GM12878 (cell line): ENCODE results near the gene SPATA32. TPM values are rescaled to one million over a fixed set of nuclear protein-coding genes. Genes with fewer than 3 reads are reported as not detected.

Source experiments
- ATAC-seq: fragments of 200-7000 bp; cut with Tn5 transposase; 3 replicates; pipeline ENCODE4 v1.9.1; 2020; ENCODE audit warnings: mild to moderate bottlenecking, moderate library complexity
- BruUV-seq: library from RNA; stranded (reverse); fragments of 400-500 nt; replicated peaks from 2 replicates; lab custom pipeline; 2021; lab: Mats Ljungman, UMichigan
- CTCF ChIA-PET: fragments of 300-600 bp; sonication (Branson Sonifier 250); formaldehyde crosslinking; extraction: SDS; loops from one replicate; lab custom pipeline; 2021; ENCODE audit warnings: inconsistent platforms; lab: Yijun Ruan, JAX
- POLR2A ChIA-PET: fragments of 350-600 bp; formaldehyde crosslinking; extraction: SDS; loops from one replicate; lab custom pipeline; 2021; ENCODE audit warnings: inconsistent platforms; lab: Charles Lee
- RAD21 ChIA-PET: fragments of 300-600 bp; sonication (Branson Sonifier 250); formaldehyde crosslinking; loops from one replicate; lab custom pipeline; 2023; ENCODE audit warnings: antibody characterized with exemption; ENCODE audit not compliant: unreplicated experiment; lab: Charles Lee
- SMC1A ChIA-PET: fragments of 300-600 bp; sonication (Branson Sonifier 250); formaldehyde crosslinking; loops from one replicate; lab custom pipeline; 2023; ENCODE audit not compliant: unreplicated experiment, uncharacterized antibody; lab: Charles Lee
- DNase-seq: peaks from one replicate; pipeline ENCODE4 v3.0.0-alpha.2; 2011; ENCODE audit warnings: low read depth, low spot score
- FAIRE-seq: peaks from 3 replicates; lab custom pipeline; 2011; peaks lifted over from hg19 to GRCh38; lab: Jason Lieb, UNC
- H2AFZ ChIP-seq: 2 replicates; pipeline ENCODE4 v1.6.0; 2011; ENCODE audit warnings: low read depth, low read length, control low read depth; ENCODE audit not compliant: control insufficient read depth
- H3K27ac ChIP-seq: 2 replicates; pipeline ENCODE4 v1.5.1; 2011; ENCODE audit warnings: control low read depth; ENCODE audit not compliant: control insufficient read depth, insufficient read depth
- H3K27me3 ChIP-seq, 2 experiments: replicated peaks in 1 of 2; 2 replicates each; pipeline versions ENCODE4 v1.6.0 to v1.6.1; 2011; ENCODE audit warnings: low read length in 1 of 2; ENCODE audit not compliant: control insufficient read depth in 2 of 2, insufficient read depth in 2 of 2
- H3K36me3 ChIP-seq, 2 experiments: 2 replicates each; pipeline ENCODE4 v1.5.1; 2011; ENCODE audit warnings: low read length in 1 of 2; ENCODE audit not compliant: control insufficient read depth in 2 of 2, insufficient read depth in 2 of 2
- H3K4me1 ChIP-seq: 2 replicates; pipeline ENCODE4 v1.6.1; 2011; ENCODE audit warnings: mild to moderate bottlenecking, low read length, moderate library complexity, mixed read lengths; ENCODE audit not compliant: control insufficient read depth, insufficient read depth
- H3K4me2 ChIP-seq: 2 replicates; pipeline ENCODE4 v1.6.0; 2011; ENCODE audit warnings: control low read depth; ENCODE audit not compliant: control insufficient read depth, insufficient read depth
- H3K4me3 ChIP-seq: fragments of 200-600 bp; sonication (generic); 2 replicates; pipeline ENCODE4 v1.5.1; 2016
- H3K79me2 ChIP-seq: 2 replicates; pipeline ENCODE4 v1.6.0; 2011; ENCODE audit warnings: low read length; ENCODE audit not compliant: control insufficient read depth, insufficient read depth
- H3K9ac ChIP-seq: 2 replicates; pipeline ENCODE4 v1.8.0; 2011; ENCODE audit warnings: low read length, control low read depth, mixed read lengths; ENCODE audit not compliant: control insufficient read depth, insufficient read depth
- H3K9me3 ChIP-seq: replicated peaks from 3 replicates; pipeline ENCODE4 v1.5.1; 2011; ENCODE audit warnings: mild to moderate bottlenecking, low read length; ENCODE audit not compliant: control insufficient read depth, insufficient read depth
- H4K20me1 ChIP-seq: 2 replicates; pipeline ENCODE4 v1.6.0; 2011; ENCODE audit not compliant: control insufficient read depth, insufficient read depth
- BMI1 ChIP-seq: fragments of 450-650 bp; IDR thresholded peaks from 2 replicates; pipeline ENCODE4 v1.6.1; 2016; ENCODE audit warnings: mild to moderate bottlenecking, moderate library complexity, borderline replicate concordance
- CHD2 ChIP-seq: IDR thresholded peaks from 2 replicates; pipeline ENCODE4 v1.6.1; 2011; ENCODE audit warnings: low read depth, low read length, improper control_type of control experiment, borderline replicate concordance
- DPF2 ChIP-seq: fragments of 450-650 bp; IDR thresholded peaks from 2 replicates; pipeline ENCODE4 v1.6.1; 2017; ENCODE audit warnings: mild to moderate bottlenecking
- ESRRA ChIP-seq: IDR thresholded peaks from 2 replicates; pipeline ENCODE4 v1.6.1; 2012; ENCODE audit warnings: mild to moderate bottlenecking, low read length, improper control_type of control experiment
- FOXM1 ChIP-seq: IDR thresholded peaks from 2 replicates; pipeline ENCODE4 v1.6.1; 2012; ENCODE audit warnings: low read depth, mild to moderate bottlenecking, inconsistent platforms, low read length, moderate library complexity
- HCFC1 ChIP-seq: fragments of 150-350 bp; IDR thresholded peaks from 2 replicates; pipeline ENCODE4 v1.6.1; 2014; ENCODE audit warnings: low read length
- IRF4 ChIP-seq: IDR thresholded peaks from 2 replicates; pipeline ENCODE4 v1.6.1; 2011; ENCODE audit warnings: low read depth, low read length
- JUND ChIP-seq: IDR thresholded peaks from 2 replicates; pipeline ENCODE4 v1.6.1; 2012; ENCODE audit warnings: low read depth, mild to moderate bottlenecking, low read length, improper control_type of control experiment, moderate library complexity
- KLF5 ChIP-seq: fragments of 450-650 bp; IDR thresholded peaks from 2 replicates; pipeline ENCODE4 v1.6.1; 2014; ENCODE audit warnings: mild to moderate bottlenecking; ENCODE audit not compliant: partially characterized antibody
- MTA3 ChIP-seq: IDR thresholded peaks from 2 replicates; pipeline ENCODE4 v1.6.1; 2012; ENCODE audit warnings: low read length, inconsistent platforms, borderline replicate concordance
- NR2F1 ChIP-seq: fragments of 450-650 bp; conservative IDR thresholded peaks from 2 replicates; pipeline ENCODE4 v1.6.1; 2017; ENCODE audit warnings: mild to moderate bottlenecking
- RBBP5 ChIP-seq: fragments of 200-600 bp; sonication (generic); conservative IDR thresholded peaks from 2 replicates; pipeline ENCODE4 v1.6.1; 2016
- RFX5 ChIP-seq: IDR thresholded peaks from 2 replicates; pipeline ENCODE4 v1.6.1; 2011; ENCODE audit warnings: low read depth, low read length, improper control_type of control experiment
- SMAD1 ChIP-seq: fragments of 450-650 bp; IDR thresholded peaks from 2 replicates; pipeline ENCODE4 v1.6.1; 2018; ENCODE audit warnings: mild to moderate bottlenecking, low read depth; ENCODE audit not compliant: partially characterized antibody
- SPI1 ChIP-seq: IDR thresholded peaks from 2 replicates; pipeline ENCODE4 v1.6.1; 2011; ENCODE audit warnings: low read depth, mild to moderate bottlenecking, low read length, moderate library complexity, borderline replicate concordance; ENCODE audit not compliant: insufficient read depth
- ZNF217 ChIP-seq: fragments of 450-650 bp; IDR thresholded peaks from 2 replicates; pipeline ENCODE4 v1.6.1; 2017; ENCODE audit warnings: antibody characterized with exemption, mild to moderate bottlenecking
- WGBS: methylation state at CpG from one replicate; pipeline ENCODE4 v1.1.6; 2016; ENCODE audit warnings: low lambda C conversion rate; ENCODE audit not compliant: insufficient replicate concordance, insufficient coverage; ENCODE audit errors: missing lambda C conversion rate; 5-methylcytosine and 5-hydroxymethylcytosine counted together
- in situ Hi-C: fragments of 300-500 bp; cut with MboI; formaldehyde crosslinking; loops from 9 replicates; pipeline ENCODE4 v1.14.3; 2018; ENCODE audit warnings: mixed read lengths
- intact Hi-C: fragments of 100-400 bp; cut with micrococcal nuclease; formaldehyde crosslinking; loops from one replicate; pipeline ENCODE4 v1.14.2; 2022; ENCODE audit not compliant: unreplicated experiment
- polyA plus RNA-seq, 11 experiments: library from polyadenylated mRNA; depleted of rRNA in 4 of 11; unstranded in 6 of 11; stranded (reverse) in 5 of 11; fragments of >200 nt; fragmentation: Nextera tagmentation in 4 of 11; fragmentation: Illumina TruSeq in 1 of 11; extraction: Ambion mirVana in 4 of 11; extraction: Trizol in 1 of 11; gene quantifications; 1 replicate in 1 of 11; 2 replicates in 10 of 11; pipeline versions ENCODE4 v1.2.1 to v1.2.3, GENCODE V29; 2011 to 2016; ENCODE audit warnings: inconsistent platforms in 2 of 11, missing spikeins in 2 of 11, low read depth in 1 of 11
- total RNA-seq, 4 experiments: library from RNA; depleted of rRNA in 3 of 4; stranded (reverse); fragments of >200 nt in 3 of 4; fragmentation: Illumina TruSeq in 1 of 4; extraction: Trizol in 1 of 4; gene quantifications; 2 replicates each; pipeline versions ENCODE4 v1.2.1 to v1.2.3, GENCODE V29; 2013 to 2021

SPATA32 gene
- total and polyA plus RNA-seq, 10 of the 15 experiments (the other 5 are each of a cell fraction or from before 2014, with no cell fraction given): 0.03 to 0.35 (median 0.11) TPM; not detected in 3

- TF ChIP-seq CHD2 (no peak), NR2F1 (no peak), KLF5 (no peak), MTA3 (peak; percentile 21; the same call in 1 of the 2 replicates), RBBP5 (no peak)
Observed at GRCh38 chr17:45262516-45263476, 902 bp upstream of the SPATA32 start (continued).

- in situ Hi-C loops (loop anchor here (25.0 kb wide), 1 partner anchor 352 kb away; no protein-coding TSS in a partner anchor), intact Hi-C loops (no loop called here)
- ChIA-PET SMC1A (interaction anchor here (0.7 to 1.5 kb wide), 5 partner anchors 12 to 659 kb away, joined by 3 to 9 read pairs (median 4); no protein-coding TSS in a partner anchor), POLR2A (no interaction called here), CTCF (interaction anchor here (1.1 to 1.3 kb wide), 4 partner anchors 9 to 125 kb away, joined by 3 read pairs; no protein-coding TSS in a partner anchor), RAD21 (interaction anchor here (0.5 kb wide), 1 partner anchor 42 kb away, joined by 4 read pairs; no protein-coding TSS in a partner anchor)
- H3K79me2 ChIP-seq: no peaks in the 10 kb centered on the region
- H3K27ac ChIP-seq: no peak overlapping the region
- no peaks in the 10 kb centered on the region for H3K27me3 ChIP-seq
- peaks cover 4 to 18% of the 10 kb centered on the region in 2 experiments; a peak in 2 of 4 replicates for H3K36me3 ChIP-seq
- no peaks in the 10 kb centered on the region for H3K9me3 ChIP-seq
- H3K4me3 ChIP-seq: no peak overlapping the region
- no peaks in the 10 kb centered on the region for H4K20me1 ChIP-seq
- DNase-seq (no peak), FAIRE-seq (no peak), ATAC-seq (no peak)
- H3K9ac ChIP-seq: no peak overlapping the region
- no peak overlapping the region for H3K4me2 ChIP-seq
- BruUV-seq: no TSS peak
- TF ChIP-seq IRF4 (no peak), SPI1 (no peak), BMI1 (no peak), JUND (no peak), ZNF217 (no peak), DPF2 (no peak), RFX5 (no peak), FOXM1 (no peak), ESRRA (no peak), HCFC1 (no peak), SMAD1 (no peak)
- WGBS: 82% methylated on average over 7 of the region's 7 CpGs
- no peak overlapping the region for H2AFZ ChIP-seq
- H3K4me1 ChIP-seq: peaks cover 20% of the 10 kb centered on the region
Observed at GRCh38 chr17:45260204-45260783, 1.6 kb downstream of the SPATA32 start.
